D721Med (cell line): ENCODE measurements around the gene SHROOM3.

Source experiments
- DNase-seq: peaks from one replicate; pipeline ENCODE4 v3.0.0; 2011; ENCODE audit warnings: low spot score; ENCODE audit not compliant: insufficient read length
- FAIRE-seq: peaks from 2 replicates; lab custom pipeline; 2011; peaks lifted over from hg19 to GRCh38; lab: Jason Lieb, UNC
- CTCF ChIP-seq: IDR thresholded peaks from 2 replicates; pipeline ENCODE4 v1.5.1; 2012; ENCODE audit warnings: mild to moderate bottlenecking, control low read depth; ENCODE audit not compliant: insufficient read depth; ENCODE audit errors: missing control alignments

Gene SHROOM3

GRCh38 chr4:76458825-76459224 is 23.8 kb downstream of the SHROOM3 start:
- DNase-seq = no peak
- TF ChIP-seq CTCF = no peak

GRCh38 chr4:76459291-76459723 is 24.3 kb downstream of the SHROOM3 start:
- no peak for TF ChIP-seq CTCF
- FAIRE-seq (no peak), DNase-seq (no peak)

More at GRCh38 chr4:76458825-76459224, 23.8 kb downstream of the SHROOM3 start:
- FAIRE-seq = no peak

GRCh38 chr4:76463568-76463967 is 28.5 kb downstream of the SHROOM3 start:
- TF ChIP-seq CTCF = no peak
- DNase-seq (no peak), FAIRE-seq (no peak)

GRCh38 chr4:76470064-76470463 is 35.0 kb downstream of the SHROOM3 start:
- no peak for DNase-seq
- TF ChIP-seq CTCF = no peak
- no peak for FAIRE-seq

GRCh38 chr4:76470532-76470931 is 35.5 kb downstream of the SHROOM3 start:
- FAIRE-seq (no peak), DNase-seq (no peak)
- no peak for TF ChIP-seq CTCF

GRCh38 chr4:76476571-76476970 is 41.5 kb downstream of the SHROOM3 start:
- TF ChIP-seq CTCF = no peak
- DNase-seq = no peak
- FAIRE-seq = no peak

GRCh38 chr4:76484654-76485053 is 49.6 kb downstream of the SHROOM3 start:
- TF ChIP-seq CTCF = no peak
- FAIRE-seq (no peak), DNase-seq (no peak)
